ENCODE measurements around the gene DDX41. TPM values are rescaled to one million over a fixed set of nuclear protein-coding genes. Genes with fewer than 3 reads are reported as not detected.

The DDX41 gene
- polyA plus RNA-seq, 5 donors: 74.4 to 104 (median 84.1) TPM

DNA sequence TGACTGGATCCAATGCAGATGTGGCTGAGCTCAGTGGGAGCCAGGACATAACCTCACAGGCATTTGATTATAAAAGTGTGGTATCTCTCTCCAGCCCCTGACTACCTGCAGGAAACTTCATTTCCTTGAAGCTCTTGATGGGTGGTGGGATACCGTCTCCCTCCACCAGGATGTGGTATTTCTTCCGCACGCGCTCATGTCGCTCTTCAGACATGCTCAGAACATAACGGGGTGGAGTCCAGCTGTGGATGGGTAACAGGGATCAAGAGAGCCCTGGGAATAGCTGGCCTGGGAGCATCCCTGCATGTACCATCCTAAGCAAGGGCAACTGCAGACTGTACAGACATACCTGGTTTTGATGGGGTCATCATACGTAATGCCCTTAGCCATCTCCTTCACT, 1.2 kb downstream of the DDX41 start:
- no peak for DNase-seq

- no peak for DNase-seq
Measured at GRCh38 chr5:177514541-177514940, 2.2 kb downstream of the DDX41 start.

DNA sequence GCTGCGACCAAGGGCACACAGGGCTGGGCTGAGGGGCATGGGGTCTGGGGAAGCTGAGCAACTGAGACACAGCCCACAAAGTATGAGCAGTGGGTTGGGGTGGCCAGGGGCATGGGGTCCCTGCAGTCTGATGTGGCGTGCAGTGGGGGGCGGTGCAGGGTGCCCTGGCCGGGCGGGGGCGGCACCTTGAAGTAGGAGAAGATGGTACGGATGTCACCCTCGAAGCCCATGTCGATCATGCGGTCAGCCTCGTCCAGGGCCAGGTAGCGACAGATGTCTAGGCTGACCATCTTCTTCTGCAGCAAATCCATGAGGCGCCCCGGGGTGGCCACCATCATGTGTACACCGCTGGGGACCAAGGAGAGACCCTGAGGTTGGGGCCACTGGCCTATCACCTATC, 3.3 kb downstream of the DDX41 start:
- no peak for DNase-seq

DNA sequence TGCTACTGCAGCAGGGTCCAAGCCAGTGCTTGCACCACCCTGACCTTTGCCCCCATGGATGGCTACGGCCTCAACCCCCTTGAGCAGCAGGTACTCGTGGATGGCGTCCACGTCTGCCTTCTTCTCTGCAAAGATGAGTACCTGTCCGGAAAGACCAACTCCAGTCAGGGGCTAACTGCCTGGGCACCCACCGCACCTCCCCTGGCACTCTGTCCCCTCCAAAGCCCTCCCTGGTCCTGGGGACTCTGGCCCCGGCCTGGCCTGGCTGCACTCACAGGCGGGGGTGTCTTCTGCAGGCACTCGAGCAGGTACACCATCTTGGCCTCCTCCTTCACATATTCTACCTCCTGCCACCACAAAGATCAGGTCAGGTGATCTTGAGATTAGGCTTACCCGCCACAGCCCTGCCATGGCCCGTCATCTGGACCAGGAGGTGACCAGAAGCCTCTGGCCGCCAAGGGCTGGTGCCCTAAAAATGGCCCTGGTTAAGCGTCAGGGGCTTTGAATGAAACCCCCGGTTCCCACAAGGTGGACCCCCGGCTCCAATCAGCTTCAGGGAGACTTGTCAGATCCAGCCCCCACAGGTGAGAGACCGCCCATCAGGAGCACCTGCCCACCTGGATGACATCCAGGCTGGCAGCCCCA, 3.9 kb downstream of the DDX41 start:
- no peak for DNase-seq

- DNase-seq: no peak
Measured at GRCh38 chr5:177511796-177512675, 4.7 kb downstream of the DDX41 start.

DNA sequence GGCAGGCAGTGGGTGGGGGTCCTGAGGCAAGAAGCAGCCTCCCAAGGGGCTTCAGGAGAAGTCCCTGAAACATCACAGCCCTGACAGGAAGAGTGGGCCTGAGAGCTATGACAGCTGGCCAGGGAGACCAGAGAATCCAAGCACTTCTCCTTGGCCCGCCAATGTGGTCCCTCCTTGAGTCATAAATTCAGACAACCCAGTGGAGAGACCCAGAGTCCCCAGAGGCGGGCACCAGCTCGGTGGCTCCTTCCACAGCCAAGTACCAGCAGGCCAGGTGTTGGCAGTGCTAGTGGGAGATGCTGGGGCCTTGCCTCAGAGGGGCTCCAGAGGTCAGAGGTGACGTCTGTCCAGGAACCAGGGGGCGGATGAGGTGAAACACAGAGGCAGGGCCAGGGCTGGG, 5.6 kb downstream of the DDX41 start:
- DNase-seq: no peak

DNA sequence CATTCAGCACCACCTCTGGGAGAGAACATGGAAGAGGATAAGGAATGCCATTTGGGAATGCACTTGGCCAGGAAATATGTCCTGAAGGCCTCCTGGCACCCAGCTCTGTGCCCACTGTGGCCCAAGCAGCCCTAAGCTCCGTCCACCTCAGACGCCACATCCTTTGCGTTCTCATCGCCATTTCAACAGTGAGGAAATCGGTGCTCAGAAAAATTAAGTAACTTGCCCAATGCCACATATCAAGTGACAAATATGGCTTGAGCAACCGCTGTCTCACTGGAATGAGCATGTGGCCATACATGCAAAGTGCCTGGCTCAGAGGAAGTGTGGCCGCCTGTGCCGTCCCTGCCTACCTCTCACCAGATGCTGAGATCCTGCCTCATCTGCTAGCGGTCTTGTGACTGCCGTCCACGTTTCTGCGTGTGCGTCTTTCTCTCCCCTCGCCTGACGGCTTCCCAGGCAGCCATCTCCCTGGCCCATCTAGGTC, 6.2 kb downstream of the DDX41 start:
- DNase-seq: no peak

GRCh38 chr5:177509991-177510566, 6.7 kb downstream of the DDX41 start:
- no peak for DNase-seq

- DNase-seq: no peak
Measured at GRCh38 chr5:177509381-177509951, 7.3 kb downstream of the DDX41 start, which contains the start of gene DOK3. Gene DOK3 (minus strand): TSS chr5:177509826. CDS start chr5:177509540, 286 bp downstream.

DNA sequence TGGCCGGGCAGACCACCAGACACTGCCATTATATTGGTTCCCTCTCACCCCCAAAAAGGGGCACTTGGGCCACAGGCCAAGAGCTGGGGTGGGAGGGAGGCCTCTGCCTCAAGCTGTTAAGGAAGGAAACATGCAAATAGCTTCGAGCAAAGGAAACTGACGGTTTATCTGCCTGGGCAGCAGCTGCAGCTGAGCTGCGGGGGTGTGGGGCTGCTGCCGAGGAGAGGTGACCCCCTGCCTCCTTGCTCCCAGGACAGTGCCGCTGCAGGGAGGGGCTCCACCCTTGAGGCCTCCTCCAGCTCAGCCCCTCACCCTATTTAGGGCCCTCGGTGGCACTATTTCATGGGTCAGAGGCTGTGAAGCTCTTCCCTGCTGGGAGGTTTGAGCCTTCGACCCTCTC, 7.9 kb downstream of the DDX41 start:
- no peak for DNase-seq

DNA sequence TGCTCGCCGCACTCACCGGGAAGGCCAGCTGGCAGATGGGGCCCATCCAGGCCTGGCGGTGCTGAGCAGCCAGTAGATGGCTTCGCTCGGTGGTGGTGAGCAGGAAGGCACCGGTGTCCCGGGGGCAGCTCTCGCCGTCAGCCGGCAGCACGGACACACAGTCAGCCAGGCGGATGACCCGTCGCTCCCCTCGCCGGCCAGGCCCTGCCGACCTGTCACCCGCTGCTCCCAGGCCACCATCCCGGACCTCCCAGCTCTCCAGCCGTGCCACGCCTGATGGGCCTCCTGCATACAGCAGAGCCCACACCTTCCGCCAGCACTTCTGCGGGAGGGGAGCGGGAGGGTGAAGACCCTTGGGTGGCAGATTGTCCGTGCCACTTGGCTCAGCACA, 8.5 kb downstream of the DDX41 start:
- DNase-seq: no peak

DNA sequence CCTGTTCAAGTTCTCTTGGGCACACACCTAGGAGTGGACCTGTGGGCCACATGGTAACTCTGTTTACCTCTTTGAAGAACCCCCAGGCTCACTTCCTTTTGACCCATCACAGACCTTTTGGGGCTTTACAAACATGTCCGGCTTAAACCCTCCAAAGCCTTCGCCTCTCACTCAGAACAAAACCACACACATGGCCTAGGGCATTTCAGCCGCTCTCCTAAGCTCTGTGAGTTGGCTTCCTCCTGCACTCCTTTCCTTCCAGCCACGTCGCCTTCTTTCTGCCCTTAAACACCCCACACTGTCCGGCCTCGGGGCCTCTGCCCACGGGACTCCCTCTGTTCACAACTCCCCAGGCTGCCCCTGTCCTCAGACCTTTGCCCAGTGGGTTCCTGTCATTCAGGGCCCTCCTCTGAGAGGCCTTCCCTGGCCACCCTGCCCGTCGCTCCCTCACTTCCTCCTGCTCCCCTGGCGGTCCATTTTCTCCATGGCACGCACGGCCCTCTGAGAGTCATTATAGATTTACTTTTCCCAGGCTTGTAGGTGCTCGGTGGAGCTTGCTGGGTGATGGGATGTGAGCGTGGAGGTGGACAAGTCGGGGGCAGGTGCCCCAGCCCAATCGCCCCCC, 9.1 kb downstream of the DDX41 start:
- DNase-seq: no peak

- DNase-seq: no peak
Measured at GRCh38 chr5:177507165-177507564, 9.6 kb downstream of the DDX41 start.

- no peak for DNase-seq
Measured at GRCh38 chr5:177505075-177505474, 11.7 kb downstream of the DDX41 start.

DNA sequence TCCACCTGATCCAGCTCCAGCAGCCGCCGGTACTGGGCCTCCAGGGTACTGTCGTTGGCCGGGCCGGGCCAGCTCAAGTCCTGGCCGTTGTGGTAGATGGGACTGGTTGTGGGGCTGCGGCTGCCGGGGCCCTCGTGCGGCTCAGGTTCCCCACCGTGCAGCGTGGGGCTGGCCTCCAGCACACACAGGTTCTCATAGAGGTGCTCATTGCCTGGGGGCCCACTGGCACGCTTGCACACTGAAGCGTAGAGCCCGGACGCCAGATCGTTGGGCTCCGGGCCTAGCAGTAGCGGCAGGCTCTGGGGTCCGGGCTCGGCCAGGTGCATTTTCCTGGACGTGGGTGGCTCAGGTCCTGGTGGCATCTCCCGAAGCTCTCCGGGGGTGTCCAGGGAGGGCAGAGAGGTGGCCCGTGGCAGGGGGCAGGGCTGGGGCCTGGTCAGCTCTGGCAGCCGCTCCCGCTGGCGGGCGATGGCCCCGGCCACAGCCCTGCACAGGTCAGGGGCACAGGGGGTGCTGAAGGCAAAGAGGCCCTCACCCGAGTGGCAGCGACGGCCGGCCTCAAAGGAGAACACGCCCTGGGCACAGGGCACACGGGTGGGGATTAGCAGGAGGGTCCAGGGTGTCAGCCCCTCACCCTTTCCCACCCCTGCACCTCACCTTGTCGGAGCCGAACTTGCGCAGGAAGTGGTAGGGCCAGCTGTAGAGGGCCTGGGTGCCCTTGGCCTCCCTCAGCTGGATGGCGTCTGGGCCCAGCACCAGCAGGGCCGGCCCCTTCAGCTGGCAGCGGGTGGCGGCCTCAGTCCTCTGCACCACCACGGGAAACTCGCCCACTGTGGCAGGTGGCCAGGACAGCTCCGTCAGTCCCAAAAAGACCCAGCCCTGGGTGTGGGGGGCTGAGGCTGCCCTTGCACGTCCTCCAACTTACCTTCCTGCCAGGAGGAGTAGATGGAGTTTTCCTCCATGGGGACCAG, 12.4 kb downstream of the DDX41 start:
- no peak for DNase-seq

GRCh38 chr5:177503351-177504085, 13.2 kb downstream of the DDX41 start:
- DNase-seq: no peak

DNA sequence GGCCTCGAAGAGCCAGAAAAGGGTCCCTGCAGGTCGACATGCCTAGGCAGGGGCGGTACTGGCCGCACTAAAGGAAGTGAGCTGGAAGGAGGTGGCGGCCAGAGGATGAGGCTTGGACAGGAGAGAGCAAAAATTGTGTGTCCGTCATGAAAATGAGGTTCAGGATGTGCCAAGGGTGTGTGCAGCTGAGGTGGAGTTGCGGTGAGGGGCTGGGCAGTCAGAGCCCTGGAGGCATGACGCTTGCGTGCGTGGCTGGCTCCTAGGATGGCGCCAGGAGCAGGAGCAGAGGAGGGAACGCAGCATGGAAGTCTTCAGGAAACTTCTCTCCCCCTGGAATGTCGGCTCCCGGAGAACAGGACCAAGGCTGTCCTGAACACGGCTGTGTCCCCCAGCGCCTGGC, 13.9 kb downstream of the DDX41 start:
- no peak for DNase-seq

DNA sequence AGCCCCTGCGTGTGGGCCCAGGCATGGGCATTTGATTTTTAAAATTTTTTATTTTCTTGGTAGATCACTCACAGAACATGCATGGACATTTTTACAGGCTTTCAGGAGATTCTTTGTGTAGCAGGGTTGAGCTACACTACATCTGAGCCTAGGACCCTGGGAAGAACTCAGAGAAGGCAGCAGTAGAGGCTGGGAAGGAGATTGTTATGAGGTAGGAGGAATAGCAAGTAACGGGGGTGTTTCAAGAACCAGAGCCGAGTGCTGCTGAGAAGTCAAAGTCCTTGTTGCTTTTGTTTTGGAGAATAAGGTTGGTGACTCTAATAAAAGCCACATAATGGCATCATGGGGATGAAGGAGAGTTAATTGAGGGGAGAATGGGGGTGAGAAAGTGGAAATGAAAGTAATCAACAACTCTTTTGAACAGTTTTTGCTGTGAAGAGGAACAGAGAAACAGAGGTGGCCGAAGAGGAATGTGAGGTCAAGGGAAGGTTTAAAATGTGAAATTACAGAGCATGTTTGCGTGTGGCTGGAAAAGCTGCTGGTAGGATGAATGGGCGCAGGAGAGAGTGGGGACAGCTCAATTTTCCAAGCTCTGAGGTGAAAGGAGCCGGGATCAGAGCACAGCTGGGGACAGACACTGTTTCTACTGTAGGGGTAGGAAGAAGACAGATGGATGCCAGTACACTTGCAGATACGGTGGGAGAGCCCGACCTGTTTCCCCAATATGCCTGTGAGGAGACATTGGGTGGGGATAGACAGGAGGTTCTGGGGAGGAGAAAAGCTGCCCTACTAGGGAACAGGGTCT, 14.7 kb downstream of the DDX41 start:
- no peak for DNase-seq

Measured in right lung (tissue), 5 donors.